GM21390 (cell line): ENCODE results near the gene NLRP5.
"Not testable (repeated sequence)": the region's sequence is repeated elsewhere in the genome, so short reads cannot be mapped to it uniquely, and the experiment has no call there.

Source experiments
- ATAC-seq: cut with Tn5 transposase; IDR thresholded peaks from one replicate; pipeline ENCODE4 v1.9.1; 2021; ENCODE audit not compliant: unreplicated experiment

Gene NLRP5

GRCh38 chr19:56098237-56098636 lies 111.7 kb downstream of the NLRP5 start:
- ATAC-seq = not testable (repeated sequence)

DNA sequence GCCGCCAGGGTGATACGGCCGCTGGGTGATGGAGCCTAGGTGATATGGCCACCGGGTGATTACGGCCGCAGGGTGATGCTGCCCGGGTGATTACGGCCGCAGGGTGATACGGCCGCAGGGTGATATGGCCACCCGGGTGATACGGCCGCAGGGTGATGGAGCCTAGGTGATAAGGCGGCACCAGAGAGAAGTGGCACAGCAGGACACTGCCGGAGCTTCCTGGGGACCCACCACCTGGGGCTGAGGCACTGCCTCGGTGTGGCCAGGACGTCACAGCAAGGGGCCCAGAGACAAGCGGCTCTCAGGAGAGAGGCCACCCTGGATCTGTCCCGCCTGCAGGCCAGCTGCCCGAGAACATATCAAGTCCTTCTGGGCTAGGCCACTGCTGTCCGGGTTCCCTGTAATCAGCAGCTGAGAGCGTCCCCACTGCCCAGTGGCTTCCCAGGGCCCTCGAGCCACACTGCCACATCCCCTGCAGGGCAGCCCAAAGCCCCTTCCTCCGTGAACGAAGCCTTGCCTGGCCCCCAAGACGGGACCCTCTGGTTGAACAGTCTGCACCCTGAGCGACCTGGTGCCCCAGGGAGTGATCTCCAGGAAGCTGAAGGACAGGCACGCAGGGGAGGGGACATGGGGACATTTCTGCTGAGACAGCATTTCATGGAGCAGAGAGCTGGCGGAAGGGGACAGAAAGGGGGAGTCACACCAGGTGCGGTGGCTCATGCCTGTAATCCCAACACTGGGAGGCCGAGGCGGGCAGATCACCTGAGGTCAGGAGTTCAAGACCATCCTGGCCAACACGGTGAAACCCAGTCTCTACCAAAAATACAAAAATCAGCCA lies 112.4 kb downstream of the NLRP5 start:
- no peak for ATAC-seq

DNA sequence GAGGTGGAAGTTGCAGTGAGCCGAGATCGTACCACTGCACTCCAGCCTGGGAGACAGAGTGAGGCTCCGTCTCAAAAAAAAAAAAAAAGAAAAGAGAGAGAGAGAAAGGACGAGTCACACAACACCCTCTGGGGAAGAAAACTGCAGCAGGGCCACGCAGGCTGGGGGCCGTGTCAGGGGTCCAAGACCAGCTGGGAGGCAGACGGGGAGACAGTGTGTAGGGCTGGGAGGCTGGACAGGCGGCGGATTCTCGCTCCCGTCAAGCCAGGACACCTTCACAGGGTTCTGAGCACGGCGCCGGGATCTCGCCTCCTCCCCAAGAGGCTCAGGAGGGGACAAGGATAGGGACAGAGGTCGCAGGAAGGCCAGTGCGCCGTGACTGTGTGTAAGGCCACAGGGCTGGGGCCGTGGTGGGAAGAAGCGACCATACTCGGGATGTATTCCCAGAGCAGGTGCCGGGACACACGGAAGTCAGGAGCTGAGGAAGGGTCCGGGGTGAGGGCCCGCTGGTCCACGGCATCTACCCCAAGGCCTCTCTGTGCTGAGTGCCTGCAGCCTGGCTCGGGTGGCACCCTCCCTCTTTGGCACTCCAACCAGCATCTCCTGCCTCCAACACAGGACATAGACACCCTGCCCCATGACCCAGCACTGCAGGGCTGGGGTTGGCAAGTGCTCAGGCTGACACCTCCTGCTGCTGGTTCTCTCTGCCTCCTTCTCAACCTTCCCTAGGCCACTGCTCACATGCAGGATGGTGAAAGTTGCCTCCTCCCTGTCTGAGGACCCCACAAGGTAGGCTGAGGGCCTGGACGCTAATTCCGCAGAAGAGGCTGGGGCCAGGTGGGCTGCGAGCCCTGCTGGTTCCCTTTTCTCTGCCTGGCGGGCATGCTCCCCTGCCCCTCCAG lies 113.3 kb downstream of the NLRP5 start:
- no peak for ATAC-seq

DNA sequence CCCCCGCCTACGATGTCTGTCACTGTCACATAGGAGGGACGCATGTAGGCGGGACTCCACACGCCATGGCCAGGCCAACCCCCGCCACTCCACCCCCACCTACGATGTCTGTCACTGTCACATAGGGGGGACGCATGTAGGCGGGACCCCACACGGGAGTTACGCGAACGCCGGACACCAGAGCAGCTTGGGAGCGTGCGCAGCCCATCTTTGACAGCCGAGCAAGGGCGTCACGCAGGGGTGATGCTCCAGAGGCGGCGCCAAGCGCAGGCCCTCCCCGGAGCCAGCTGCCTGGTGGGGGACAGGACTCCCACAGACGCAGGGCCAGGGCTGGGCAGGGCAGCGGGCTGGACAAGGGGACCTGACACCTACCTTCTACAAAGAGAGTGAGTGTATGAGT lies 114.5 kb downstream of the NLRP5 start:
- no peak for ATAC-seq

GRCh38 chr19:56101746-56102535 lies 115.4 kb downstream of the NLRP5 start:
- ATAC-seq = no peak

DNA sequence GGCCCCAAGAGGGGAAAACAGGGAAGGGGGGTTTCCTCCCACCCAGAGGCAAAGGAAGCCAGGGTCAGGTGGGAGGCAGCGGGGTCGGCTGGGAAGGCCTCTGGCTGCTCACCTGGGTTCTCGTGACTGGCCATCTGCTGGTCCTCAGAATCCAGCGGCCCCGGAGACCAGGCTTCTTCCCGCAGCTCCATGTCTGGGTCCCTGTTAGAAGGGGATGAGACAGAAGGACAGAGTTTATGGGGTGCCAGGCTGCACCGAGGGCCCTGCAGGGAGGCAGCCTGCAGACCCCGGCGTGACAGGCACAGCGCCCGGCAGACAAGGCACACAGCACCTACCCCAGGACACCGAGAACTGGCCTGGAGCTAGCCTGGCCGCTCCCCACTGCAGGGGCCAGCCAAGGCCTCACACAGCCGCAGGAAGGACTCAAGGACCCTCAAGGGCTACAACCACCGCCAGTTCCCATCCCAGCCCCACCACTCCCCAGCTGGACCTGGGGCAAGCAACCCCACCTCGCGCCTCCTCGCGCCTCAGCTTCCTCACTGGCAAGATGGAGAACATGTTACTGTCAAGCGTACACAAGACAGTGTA lies 116.5 kb downstream of the NLRP5 start:
- ATAC-seq = no peak

- no peak for ATAC-seq
These were observed 117.8 kb downstream of the NLRP5 start for GRCh38 chr19:56104423-56104822.

DNA sequence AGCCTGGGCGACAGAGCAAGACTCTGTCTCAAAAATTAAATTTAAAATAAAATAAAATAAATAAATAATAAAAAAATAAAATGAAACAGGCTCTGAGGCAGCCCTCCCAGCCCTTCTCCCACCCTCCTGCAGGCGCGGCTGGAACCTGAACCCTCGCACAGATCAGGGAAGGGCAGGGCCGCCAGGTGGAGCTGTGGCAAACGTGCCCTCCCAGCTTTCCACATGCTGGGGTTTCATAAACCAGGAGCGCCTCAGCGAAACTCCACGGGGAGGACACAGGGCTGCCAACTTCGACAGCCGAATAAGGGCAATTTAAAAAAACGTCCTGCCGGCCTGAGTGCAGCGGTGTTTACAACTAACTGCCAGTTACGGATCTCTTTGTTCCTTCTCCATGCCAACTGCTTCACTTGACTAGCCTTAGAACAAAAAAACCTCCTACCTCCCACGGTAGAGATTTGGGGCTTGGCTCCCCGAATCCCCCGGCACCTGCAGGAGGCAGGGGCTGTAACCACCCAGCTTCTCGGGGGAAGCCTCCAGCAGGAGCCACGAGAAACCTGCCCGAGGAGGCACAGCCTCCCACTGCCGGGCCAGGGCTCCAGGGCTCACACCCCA lies 118.6 kb downstream of the NLRP5 start:
- ATAC-seq = no peak

- not testable (repeated sequence) for ATAC-seq
These were observed 119.3 kb downstream of the NLRP5 start for GRCh38 chr19:56105831-56106396.

- ATAC-seq = no peak
These were observed 119.8 kb downstream of the NLRP5 start for GRCh38 chr19:56106397-56106849.

- ATAC-seq = no peak
These were observed 120.4 kb downstream of the NLRP5 start for GRCh38 chr19:56106993-56107392.

DNA sequence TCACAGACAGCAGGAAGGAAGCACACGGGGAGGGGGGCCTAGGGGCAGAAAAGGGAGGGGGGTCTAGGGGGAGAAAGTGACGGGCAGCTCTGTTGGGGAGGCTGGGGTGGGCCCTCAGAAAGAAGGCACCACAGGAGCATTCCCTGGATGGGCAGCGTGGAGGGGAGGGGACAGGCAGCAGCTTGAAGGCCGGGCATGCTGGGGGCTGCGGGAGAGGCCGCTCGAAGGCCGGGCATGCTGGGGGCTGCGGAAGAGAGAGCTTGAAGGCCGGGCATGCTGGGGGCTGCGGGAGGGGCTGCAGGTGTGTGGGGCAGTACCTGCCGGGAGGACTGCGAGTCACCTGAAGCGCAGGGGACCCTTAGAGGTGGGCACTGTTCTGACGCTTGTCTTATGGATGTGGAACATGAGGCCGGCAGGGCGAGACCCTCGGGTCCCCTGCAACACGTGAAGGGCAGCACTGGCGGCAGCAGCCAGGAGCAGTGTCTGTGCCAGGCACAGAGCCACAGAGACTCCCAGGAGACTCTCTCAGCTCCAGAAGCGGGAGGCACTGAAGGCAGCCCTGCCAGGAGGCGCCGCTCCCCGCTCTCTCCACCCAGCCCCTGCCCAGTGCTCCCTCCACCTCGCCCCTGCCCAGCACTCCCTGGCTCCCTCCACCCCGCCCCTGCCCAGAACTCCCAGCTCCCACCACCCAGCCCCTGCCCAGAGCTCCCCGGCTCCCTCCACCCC lies 121.2 kb downstream of the NLRP5 start:
- ATAC-seq = no peak

DNA sequence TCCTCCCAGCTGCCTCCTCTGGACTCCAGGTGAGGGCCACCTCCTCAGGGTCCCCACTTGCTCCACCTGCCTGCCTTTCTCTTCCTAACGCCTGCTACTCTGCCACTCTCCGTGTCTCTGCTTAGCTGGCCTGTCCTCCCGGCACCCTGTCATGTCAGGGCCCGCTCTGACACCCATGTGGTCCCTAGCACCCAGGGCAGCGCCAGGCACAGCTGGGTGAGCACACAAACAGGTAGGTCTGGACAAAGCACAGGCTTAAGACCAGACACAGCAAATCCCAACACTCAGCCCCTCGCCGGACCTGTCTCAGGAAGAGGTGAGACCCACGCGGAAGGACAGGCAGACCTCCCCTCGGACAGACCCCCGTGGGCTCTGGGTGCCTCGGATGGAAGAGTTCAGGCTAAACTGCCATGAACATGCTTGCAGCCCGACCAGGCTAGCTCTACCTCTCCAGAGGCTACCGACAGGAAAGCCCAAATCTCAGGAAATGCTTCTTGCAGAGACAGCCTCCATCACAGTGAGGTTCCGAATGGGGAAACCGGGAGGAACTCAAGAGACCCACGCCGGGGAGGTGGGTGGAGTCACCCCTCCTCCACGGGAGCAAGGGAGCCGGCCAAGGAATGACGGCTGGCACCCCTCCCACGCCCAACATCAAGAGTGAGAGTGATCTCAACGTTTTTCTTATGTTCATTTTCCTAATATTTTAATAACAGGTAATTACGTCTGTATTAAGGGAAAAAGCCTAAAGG lies 122.0 kb downstream of the NLRP5 start:
- ATAC-seq = no peak

- no peak for ATAC-seq
These were observed 122.7 kb downstream of the NLRP5 start for GRCh38 chr19:56109226-56109625.

GRCh38 chr19:56110515-56111448 lies 124.2 kb downstream of the NLRP5 start:
- ATAC-seq = no peak
